COR-L47 (cell line): Measurements from ENCODE around the gene FOS.
"Not testable (repeated sequence)": the region's sequence is repeated elsewhere in the genome, so short reads cannot be mapped to it uniquely, and the experiment has no call there.

ENCODE experiments used
- DNase-seq: peaks from one replicate; lab custom pipeline; 2025; lab: John Stamatoyannopoulos, UW

The FOS gene

DNA sequence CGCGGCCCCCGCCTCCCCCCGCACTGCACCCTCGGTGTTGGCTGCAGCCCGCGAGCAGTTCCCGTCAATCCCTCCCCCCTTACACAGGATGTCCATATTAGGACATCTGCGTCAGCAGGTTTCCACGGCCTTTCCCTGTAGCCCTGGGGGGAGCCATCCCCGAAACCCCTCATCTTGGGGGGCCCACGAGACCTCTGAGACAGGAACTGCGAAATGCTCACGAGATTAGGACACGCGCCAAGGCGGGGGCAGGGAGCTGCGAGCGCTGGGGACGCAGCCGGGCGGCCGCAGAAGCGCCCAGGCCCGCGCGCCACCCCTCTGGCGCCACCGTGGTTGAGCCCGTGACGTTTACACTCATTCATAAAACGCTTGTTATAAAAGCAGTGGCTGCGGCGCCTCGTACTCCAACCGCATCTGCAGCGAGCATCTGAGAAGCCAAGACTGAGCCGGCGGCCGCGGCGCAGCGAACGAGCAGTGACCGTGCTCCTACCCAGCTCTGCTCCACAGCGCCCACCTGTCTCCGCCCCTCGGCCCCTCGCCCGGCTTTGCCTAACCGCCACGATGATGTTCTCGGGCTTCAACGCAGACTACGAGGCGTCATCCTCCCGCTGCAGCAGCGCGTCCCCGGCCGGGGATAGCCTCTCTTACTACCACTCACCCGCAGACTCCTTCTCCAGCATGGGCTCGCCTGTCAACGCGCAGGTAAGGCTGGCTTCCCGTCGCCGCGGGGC, at the start of gene FOS:
Gene FOS (plus strand): TSS at position 407 of the 731 bp plus-strand sequence. CDS start 155 bp downstream, at position 562.
- DNase-seq: peak; percentile 86

DNA sequence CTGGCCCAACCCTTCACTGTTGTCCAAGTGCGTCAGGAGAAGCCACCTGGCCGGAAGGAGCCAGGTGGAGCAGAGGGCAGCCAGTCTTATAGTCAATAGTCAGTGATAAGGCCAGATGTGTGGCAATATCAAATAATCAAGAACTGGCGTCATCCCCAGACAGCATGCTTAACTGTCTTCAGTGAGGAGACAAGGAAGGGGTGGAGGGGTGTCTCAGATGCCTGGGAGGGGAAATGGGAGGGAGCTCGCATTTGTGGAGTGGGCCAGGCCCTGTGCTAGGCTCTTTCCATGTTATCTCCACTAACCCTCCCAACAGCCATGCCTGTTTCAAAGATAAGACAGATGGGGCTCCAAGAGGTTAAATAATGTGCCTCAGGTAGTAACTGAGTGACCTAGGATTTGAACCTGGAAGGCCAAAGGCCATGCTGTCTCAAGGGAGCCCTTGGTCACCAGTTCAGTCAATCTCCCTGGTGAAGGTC, 48.9 kb upstream of the FOS start:
- no peak for DNase-seq

GRCh38 chr14:75230140-75230792, 48.4 kb upstream of the FOS start:
- DNase-seq: peak; percentile 76

- no peak for DNase-seq
These were observed 47.3 kb upstream of the FOS start for GRCh38 chr14:75231320-75231719.

DNA sequence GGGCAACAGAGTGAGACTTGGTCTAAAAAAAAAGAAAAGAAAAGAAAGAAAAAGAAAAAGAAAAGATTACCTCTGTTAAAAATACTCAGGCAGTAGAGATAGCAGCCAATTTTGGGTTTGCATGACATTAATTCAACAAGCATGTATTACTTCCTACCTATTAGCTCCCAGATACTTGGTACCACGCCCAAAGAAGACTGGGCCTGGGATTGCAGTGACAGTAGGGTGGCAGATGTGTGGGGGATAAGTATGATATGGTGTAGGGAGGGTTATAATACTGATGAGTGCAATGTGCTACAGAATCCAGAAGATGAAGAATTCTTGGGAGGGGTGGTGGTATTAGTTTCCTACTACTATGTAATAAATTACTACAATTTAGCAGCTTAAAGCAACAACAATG, 46.4 kb upstream of the FOS start:
- no peak for DNase-seq

DNA sequence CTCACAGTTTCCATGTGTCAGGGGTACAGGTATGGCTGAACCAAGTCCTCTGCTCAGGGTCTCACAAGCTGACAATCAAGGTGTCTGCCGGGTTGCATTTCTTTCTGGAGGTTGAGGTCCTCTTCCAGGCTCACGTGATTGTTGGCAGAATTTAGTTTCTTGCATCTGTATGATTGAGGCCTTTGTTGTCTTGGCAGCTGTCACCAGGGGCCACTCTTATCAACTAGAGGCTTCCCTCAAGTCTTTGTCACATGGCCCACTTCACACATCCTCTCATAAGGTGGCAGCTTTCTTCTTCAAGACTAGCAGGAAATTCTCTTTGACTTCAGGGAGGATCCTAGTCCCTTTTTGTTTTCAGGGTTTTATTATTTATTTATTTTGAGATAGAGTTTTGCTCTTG, 46.0 kb upstream of the FOS start:
- no peak for DNase-seq

GRCh38 chr14:75234173-75235115, 44.2 kb upstream of the FOS start:
- DNase-seq: no peak

GRCh38 chr14:75235198-75235597, 43.4 kb upstream of the FOS start:
- DNase-seq: not testable (repeated sequence)

DNA sequence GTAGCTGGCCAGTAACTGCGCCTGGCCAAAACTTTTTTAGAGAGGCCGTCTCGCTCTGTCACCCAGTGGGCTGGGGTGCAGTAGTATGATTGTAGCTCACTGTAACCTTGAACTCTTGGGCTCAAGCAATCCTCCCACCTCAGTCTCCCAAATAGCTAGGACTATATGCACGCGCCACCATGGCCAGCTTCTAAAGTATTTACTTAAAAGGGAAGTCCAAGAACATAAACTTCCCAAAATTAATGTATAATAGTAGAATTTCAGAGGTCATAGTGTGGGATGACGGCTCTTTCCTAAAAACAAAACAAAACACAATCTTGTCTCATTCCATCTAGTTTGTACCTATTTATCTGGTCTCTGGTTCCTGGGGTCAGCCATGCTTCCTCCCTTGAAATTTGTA, 42.2 kb upstream of the FOS start:
- no peak for DNase-seq

GRCh38 chr14:75236901-75237419, 41.7 kb upstream of the FOS start:
- no peak for DNase-seq

GRCh38 chr14:75238756-75239455, 39.7 kb upstream of the FOS start:
- no peak for DNase-seq

GRCh38 chr14:75240781-75241180, 37.8 kb upstream of the FOS start:
- no peak for DNase-seq

GRCh38 chr14:75242546-75243273, 35.9 kb upstream of the FOS start:
- DNase-seq: no peak

GRCh38 chr14:75244121-75244520, 34.5 kb upstream of the FOS start:
- no peak for DNase-seq

DNA sequence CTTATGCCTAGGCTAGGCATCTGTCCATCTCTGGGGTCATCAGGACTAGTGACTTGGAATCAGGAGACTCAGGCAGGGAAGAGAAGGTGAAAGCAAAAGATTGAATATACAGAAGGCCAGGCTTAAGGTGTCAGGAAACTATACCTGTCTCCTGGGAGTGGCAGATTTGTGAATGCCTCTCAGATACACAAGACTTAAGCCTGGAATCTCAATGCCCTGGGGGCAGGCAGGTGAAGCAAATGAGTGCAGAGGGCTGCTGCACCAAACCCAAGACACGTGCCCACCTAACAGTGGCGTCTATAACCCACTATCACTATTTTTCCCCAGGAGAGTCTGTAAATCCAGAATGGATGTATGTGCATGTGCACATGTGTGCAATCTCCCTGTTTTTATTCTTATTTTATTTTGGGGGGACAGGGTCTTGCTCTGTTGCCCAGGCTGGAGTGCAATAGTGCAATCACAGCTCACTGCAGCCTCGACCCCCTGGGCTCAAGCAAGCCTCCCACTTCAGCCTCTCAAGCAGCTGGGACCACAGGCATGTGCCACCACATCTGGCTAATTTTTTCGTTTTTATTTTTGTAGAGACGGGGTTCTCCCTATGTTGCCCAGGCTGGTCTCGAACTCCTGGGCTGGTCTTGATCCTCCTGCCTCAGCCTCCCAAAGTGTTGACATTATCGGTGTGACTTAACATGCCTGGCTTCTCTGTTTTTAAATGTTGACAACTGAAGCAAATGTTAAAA, 31.9 kb upstream of the FOS start:
- DNase-seq: no peak

DNA sequence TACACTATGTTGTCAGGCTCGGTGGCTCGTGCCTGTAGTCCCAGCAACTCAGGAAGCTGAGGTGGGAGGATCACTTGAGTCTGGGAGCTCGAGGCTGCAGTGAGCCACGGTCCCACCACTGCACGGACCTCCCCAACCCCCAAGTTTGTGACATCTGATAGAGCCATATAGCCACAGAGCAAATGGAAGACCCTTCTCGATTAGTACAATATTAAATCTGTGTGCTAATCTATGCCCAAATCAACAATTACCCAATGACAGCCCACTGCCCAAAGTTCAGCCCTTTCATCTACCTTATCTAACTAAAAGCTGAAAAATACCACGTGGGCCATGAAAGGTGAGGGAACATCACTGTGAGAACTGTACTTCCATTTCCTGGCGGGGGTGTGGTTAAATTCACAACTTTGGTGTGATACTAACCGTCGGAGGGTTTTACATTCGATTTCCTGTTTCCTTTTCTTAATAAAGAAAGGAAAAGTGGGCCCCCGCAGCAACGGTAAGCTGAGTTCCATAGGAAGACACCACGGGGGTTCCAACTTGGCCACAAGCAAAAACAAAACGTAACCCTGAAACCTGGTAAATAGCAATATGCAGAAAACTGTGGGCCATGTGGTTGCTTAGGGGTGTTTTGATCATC, 31.2 kb upstream of the FOS start:
- no peak for DNase-seq

DNA sequence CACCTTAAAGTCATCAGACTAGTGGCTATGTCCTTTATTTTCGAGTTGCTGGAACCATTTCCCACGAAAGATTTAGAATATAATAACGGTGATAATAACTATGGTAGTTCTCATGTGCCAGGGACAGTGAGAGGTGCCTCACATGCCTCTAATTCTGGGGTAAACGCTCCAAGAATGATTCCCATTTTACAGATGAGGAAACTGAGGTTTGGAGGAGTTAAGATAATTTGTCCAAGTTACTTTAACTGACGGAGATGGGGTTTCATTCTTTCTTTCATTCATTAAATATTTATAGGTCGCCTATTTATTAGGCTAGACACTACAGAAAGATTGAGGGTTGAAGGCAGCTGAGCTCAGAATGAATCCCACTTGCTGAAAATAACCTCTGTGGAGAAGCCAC, 30.7 kb upstream of the FOS start:
- DNase-seq: no peak

GRCh38 chr14:75249251-75249957, 29.2 kb upstream of the FOS start:
- DNase-seq: no peak

DNA sequence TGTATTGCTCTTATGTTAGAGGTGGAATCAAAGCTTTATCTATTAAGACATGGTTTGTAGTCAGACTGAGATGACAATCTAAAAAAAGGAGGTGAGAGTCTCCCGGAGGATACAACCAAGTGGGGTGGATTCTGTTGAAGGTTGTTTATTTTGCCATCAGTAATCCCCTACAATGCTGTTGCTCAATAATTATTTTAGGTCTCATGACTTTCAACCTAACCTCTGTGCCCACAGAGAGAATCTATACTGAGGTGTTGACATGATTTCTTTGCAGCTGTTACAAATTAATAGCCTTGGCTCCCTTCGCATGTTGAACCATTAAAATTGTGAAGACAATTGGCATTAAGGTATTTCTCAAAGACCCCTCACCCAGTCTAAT, 28.7 kb upstream of the FOS start:
- no peak for DNase-seq
